ENCODE results near the gene STK24.

The STK24 gene

DNA sequence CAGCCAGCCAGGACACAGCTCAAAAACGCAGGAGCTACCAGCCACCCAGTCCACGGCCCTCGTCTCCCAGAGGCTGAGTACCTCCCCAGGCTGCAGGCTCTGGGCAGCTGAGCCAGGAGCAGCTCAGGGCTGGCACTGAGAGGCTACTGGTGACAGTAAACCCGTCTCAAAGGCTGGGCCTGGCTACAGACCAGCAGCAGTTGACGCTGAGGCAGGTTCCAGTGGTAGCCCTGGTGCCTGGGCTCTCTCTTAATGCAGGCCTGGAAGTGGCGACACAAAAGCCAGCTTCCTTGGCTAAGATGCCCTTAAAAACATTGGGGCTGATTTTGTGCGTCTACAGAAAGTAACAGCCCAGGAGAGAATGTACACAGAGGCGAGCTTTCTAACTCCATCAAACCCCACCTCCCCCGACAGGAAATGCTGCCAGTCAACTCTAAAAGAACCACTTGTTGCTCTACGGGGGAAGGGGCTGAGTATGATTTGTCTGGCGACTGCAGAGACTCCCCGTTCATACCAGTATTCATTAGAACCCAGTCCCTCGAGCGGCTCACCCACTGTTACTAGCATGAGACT, 126.3 kb downstream of the STK24 start:
- no peak for DNase-seq (ENCODE audit: low read depth)

DNA sequence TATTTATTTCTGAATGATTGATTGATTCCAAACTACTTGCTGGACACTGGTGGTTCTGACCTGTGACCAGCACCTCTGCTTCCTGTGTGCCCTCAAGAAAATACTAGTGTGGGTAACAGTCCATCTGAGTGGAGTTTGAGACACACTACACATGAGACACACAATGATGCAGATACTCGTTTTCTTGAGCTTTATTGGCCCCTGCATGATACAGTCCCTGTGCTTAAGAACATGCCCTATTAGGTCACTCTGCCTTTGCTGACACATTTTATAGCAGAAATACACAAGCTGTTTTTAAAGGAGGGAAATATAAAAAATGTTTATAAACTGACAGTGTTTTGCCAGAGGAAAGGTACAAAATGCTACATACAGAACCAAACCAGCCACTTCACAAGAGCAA, 126.9 kb downstream of the STK24 start:
- DNase-seq (ENCODE audit: low read depth): no peak

DNA sequence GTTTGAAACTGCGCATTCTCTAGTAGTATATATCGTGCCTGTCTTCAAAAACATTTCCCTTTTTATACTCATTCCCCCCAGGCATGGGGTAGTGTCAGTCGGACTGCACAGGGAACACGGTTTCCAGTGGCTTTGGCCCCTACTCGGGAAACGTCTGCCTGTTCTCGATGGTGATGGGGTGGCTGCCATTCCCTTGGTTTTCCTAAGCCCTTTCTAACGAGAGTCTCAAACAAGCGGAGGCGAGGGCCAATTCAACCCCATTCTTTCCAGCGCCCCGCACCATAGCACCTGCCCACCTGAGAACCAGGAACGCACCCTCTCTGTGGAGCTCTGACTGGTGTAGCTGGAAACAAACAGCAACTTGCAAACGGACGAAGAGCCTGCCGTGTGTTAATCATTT, 127.6 kb downstream of the STK24 start:
- DNase-seq (ENCODE audit: low read depth): no peak

DNA sequence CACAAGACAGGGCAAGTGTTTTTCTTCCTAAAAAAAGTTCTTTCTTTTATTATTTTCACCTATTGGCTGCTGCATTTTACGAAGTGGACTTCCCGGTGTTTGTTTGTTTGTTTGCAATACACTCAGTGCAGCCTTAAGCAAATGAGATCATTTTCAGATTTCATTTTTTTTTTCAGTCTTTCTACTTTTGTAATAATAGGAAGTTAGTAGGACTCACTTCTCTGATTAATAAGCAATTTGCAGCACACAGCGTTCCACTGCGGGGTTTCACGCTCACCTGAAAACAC, 128.3 kb downstream of the STK24 start:
- DNase-seq (ENCODE audit: low read depth): no peak

DNA sequence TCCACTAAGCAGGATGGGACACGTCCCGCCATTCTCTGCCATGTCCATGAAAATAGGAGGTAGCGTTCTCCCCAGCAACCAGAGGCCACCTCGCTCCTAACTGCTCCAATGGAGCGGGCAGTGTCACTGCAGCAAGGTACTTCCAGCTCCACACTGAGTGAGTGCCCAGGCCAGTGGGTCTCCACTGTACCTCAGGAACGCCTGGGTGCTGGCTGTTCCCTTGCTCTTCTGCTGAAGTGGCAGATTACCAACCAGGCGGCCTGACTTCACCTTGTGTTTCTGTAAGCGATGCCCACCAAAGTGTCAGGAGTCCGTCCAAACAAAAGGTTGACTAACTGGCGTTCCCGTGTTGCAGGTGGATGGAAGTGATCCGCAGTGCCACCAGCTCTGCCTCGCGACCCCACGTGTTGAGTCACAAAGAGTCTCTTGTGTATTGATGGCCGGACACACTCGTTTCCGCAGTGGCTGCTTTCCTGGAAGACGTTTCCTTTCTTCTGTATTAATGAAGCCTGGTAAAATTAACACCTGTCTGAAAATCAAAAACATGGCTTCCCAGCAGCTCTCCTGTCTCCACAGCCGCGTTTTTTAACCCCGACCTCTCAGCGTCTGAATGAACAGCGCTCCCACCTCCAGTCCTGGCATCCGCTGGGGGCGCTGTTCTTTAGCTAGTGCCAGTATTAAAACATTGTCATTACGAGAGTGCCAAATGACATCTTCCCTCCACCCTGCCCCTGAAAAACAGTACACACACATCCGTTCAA, 128.8 kb downstream of the STK24 start:
- DNase-seq (ENCODE audit: low read depth): no peak

DNA sequence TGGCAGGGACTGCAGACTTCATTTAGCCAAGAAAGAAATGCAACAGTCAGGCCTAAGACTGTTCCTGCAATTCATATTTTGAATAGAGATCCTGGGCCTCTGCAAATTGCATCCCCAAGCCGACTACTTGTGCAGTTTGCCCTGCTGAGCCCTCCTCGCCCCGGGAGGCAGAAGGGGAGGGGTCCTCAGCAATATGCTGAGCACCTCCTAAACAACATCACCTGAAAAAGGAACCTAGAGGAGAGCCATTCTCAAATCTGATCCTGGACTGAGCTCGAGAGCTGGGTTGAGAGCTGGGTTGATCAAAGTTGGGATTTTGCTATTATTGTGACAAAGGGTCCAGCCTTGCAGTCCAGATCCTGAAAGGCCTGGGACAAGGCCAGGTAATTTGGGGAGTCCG, 129.8 kb downstream of the STK24 start:
- DNase-seq (ENCODE audit: low read depth): no peak

DNA sequence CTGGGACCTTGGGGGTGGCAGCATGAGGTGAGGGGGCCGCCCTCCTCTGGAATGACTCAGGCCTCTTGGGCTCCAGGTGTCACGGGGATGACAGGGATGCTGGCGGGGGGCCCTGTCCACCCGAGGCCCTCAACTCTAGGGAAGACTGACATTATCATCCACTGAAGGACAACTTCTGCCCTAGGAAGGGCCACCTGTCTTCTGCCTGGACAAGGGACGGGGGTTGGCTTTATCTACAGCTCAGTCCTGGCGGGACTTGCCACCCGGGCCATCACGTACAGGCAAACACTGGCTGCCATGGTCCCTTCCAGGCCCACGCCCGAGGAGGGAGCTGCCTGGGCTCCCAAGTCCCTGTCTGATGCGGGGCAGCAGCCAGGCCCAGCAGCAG, 130.7 kb downstream of the STK24 start:
- no peak for DNase-seq (ENCODE audit: low read depth)

DNA sequence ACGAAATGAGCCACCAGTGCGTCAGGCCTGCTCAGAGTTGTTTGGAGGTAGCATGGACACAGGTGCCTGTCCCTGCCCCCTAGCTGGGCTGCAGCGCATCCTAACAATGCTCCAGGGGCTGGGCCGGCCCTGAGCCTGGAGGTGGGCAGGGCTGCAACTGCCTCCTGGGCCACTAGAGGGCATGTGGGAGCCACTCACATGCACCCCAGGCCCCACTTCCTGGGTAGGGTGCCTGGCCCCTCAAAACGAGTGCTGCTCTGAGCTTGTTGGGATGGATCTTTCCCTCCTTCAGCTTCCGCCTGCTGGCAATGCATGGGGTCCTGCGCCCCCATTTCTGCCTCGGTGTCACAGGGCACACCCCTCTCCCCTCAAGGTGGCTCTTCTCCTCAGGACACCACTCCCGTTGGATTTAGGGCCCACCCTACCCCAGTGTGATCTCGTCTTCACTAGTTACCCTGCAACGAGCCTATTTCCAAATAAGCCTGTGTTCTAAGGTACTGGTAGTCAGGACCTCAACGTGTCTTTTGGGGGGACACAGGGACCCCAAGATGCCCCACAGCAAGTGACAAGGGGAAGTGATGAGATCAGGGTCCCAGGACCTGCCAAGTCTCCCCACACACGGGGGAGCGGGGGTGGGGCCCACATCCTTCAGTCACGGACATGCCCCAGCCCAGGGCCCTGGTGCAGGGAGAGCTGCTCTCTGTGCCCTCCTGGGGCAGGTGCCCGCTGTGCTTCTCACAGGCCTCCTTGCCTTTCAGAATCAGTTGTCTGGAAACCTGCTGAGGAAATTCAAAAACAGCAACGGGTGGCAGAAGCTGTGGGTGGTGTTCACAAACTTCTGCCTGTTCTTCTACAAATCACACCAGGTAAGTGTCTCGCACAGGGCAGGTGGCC, 131.3 kb downstream of the STK24 start:
- DNase-seq (ENCODE audit: low read depth): no peak

DNA sequence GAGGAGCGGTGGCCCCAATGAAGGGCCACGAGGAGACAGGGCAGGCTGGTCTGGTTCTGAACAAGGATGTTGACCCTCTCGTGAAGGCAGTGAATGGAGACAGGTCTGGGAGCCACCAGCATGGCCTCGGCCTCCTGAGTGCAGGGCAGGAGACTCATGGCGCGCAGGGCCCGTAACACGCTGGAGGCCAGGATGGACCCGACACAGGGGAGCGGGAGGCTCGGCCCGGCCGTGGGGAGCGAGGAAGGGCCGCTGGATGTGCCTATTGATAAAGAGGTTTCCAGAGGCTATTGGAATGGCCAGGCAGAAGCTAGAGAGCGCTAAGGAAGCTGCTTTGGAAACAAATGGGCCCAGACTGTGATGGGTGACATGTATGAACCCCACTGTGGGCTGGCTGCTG, 132.5 kb downstream of the STK24 start:
- DNase-seq (ENCODE audit: low read depth): no peak

DNA sequence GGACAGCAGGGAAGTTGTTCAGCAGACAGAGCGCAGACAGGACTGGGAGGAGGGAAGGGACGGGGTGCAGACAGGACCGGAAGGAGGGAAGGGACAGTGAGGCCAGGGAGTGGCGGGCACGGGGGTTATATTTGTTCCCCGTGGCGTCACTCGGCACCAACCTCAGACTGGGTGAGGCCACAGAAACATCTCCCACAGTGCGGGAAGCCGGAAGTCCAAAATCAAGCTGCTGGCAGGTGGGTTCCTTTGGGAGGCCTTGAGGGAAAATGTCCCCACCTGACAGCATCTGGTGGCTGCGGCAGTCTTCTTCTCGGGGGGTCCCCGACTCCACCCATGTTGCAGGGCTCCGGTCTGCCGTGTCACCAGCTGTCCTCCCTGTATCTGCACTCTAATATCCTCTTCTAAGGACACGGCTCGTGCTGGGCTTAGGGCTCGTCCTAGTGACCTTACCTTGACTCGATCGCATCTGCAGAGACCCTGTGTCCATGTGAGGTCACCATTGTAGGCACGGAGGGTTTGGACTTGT, 133.0 kb downstream of the STK24 start:
- DNase-seq (ENCODE audit: low read depth): no peak

DNA sequence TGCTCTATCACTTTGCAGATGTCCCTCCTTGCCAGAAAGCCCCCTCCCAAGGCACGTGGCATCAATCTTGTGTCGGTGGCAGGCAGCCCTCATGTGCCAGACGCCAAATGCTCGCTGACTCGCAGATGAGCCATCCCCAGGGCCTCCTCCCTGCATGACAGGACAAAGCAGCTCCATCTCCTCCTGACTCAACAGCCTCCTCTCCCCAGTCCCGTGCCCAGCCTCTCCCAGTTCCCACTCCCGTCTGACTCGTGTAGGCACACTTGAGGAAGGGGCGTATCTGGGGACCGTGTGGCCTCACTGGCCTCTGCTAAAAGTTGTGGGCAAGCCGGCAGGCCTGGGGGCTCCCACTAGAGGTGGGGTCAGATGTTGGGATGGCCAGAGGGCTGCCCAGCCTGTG, 133.6 kb downstream of the STK24 start:
- no peak for DNase-seq (ENCODE audit: low read depth)

DNA sequence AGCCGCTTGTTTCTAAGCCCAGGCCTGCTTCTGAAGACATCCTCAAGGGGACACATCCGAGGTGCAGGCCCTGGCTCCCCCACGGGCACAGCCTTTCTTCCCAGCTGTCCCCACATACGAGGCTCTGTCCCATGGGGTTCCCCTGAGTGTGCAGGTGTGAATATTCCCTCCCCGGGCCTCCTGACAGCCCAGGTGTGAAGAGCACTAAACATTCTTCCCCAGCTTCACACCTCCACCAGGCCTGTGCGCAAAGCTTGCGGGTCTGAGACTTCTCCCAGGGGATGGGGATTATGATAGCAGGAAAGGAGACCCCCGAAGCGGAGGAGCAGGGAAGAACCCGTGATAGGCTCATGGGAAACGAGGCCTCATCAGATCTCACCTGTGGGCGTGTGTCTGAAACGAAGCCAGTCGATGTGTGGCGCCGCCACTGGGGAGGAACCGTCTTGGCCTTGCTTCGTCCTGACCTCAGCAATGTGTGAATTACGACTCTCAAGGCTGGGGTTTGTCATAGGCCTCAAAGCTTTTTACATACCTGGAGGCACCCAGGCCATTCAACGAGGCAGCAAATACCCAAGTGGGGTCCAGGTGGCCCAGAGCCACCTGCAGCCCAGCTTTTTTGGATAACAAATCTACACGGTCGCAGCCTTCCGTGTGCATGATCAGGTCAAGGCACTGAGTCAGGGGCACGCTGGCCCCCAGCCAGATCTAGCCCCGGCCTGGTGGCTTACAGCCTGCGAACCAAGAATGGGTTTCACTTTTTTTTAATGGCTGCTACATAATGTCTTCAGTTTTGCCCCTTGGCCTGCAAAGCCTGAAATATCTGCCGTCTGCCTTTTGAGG, 134.3 kb downstream of the STK24 start:
- no peak for DNase-seq (ENCODE audit: low read depth)

DNA sequence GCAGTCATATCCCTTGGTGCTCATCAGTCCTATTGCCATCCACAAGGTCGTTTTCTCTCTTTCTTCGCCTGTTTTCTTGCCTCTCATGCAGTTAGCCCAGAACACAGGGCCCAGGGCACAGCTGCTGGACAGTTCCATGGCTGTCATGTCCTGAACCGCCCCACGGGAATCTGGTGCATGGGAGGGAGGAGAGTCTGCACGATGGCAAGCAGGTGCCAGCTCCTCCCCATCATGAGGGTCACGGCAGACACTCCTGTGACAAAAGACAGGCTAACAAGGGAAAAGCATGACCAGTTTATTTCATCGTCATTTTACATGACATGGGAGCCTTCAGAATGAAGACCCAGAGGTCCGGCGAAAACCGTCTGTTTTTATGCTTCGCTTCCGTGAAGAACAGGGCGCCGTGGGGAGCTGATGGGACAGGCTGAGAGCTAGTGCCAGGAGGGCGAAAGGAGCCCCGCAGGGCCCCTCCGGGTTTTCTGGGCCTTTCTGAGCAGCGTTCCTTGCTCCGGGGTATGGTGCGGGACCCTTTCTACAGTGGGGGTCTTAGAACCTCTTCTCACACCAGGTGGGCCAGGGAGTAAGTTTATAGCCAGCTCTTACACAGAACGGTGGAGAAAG, 135.7 kb downstream of the STK24 start:
- no peak for DNase-seq (ENCODE audit: low read depth)

DNA sequence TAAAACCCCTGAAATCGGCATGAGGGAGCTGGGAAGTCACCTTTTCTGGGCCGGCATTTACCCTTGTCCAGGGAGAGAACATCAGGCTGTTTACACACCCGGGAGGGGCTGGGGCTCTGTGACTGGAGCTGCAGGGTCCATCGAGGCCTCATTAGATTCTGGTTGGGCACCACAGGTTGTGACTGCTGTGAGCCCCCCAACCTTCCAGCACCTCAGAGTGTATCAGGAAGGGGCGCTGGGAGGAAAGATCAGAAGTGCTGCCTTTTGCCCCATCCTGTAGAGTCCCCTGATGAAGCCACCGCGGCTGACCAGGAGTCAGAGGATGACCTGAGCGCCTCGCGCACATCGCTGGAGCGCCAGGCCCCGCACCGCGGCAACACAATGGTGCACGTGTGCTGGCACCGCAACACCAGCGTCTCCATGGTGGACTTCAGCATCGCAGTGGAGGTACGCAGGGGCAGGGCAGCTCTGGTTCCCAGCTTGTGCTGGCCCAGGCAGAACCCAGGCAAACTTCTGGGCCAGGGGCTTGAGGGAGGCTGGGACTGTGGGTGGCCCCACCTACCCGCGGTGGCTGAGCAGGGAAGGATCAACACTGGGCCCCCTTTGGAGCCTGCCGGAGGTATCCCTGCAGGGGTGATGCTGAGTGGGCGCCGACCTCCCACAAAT, 136.4 kb downstream of the STK24 start:
- DNase-seq (ENCODE audit: low read depth): no peak

DNA sequence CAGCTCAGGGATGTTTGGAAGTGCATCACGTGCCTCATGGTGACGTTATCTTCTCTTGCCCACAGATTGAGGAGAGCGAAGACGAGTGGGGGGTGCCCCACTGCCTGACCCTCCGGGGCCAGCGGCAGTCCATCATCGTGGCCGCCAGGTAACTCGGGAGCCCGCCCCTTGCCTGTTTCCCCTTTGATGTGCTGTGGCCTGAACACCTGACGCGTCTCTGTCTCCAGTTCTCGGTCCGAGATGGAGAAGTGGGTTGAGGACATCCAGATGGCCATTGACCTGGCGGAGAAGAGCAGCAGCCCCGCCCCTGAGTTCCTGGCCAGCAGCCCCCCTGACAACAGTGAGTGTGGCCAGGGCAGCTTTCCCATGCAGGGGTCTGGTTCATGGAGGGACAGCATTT, 137.0 kb downstream of the STK24 start:
- DNase-seq (ENCODE audit: low read depth): no peak

DNA sequence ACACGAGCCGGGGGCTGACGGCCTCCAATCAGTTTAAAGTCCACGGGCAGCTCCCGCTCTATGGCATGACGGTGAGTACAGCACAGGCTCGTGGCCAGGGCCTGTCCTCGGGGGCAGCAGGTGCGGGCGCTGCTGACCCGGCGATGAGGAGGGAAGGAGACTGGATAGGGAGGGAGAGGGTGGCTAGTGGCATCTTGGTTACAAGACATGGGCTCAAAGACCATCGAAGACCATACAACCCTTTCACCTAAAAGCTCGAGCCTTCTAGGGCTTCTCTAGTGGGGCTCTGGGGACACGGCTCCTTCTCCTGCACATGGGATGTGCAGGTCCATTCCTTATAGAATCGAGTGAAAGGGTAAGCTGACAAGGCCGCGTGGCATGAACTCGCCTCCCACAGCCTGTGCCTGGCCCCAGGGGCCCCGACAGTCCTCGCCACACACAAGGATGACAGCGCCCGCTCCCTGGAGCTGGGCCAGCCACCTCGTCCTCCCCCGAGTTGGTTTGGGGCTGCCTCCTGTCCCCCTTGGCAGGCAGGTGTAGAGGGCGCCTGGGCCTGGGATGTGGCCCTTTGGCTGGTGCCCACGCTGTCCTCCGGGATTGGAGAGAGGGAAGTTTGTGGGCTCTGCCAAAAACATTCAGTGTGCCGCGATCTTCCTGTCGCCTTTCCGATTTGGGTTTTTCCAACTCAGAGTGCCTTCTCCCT, 137.6 kb downstream of the STK24 start:
- no peak for DNase-seq (ENCODE audit: low read depth)

DNA sequence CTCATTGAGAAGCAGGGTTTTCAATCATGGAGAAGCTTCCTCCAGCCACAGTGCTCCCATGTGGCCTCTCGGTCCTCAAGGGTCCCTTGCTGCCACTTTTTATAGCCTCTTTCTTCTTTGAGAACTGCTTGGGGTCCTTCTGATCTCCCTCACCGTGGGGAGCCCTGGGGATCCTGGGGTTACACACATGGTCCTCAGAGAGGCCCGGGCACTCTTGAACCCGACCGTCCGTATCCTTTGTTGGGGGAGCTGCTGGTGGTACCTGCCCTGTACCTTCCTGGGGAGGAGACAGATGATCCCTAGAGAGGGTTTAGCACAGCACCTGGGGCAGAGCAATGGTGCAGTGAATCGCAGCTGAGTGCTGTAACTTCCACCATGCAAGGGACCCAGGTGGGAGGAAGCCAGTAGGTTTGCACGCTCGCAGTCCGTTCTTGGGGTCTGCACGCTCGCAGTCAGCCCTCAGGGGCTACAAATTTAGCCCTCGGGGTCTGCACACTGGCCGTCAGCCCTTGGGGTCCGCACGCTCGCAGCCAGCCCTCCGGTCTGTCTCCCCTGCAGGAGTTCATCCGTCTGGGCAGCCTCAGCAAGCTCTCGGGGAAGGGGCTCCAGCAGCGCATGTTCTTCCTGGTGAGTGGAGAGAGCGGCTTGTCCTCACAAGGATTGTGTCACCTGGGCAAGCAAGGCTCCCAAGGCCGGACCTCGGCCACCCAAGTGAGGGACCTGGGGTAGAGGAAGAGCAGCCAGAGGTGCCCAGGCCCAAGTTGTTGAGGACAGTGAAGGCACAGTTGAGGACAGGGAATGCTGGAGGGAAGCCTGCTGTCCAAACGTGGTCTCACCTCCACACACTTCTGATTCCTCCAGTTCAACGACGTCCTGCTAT, 138.4 kb downstream of the STK24 start:
- DNase-seq (ENCODE audit: low read depth): no peak

DNA sequence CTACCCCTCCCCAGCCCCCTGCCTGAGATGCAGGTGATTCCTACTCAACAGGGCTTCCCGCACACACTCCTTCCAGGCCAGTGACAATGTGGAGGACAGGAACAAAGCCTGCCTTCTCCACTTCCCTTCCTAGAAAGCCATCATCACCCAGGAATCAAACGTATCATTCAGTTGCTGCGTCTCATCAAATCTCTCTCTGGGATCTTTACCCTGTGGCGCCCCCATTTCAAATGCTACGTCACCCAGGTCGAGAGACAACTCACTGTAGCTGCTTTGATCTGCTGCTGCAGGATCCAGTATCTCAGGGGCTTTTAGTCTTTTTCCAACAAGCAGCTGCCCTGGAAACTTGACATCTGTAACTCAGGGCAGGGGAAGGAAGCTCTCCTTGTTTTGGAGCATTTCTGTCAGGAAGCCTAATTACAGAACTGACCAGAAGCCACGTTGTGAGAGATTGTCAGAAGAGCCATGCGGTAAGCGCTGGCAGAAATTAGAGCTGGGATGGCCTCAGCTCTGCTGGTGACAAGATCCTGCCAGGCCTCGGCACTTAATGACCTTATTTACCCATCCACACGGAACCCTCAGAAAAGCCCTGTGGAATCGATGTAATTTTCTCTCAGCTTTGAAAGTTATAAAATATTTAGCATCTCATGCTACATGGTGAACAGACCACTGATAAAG, 140.5 kb downstream of the STK24 start:
- no peak for DNase-seq (ENCODE audit: low read depth)

DNA sequence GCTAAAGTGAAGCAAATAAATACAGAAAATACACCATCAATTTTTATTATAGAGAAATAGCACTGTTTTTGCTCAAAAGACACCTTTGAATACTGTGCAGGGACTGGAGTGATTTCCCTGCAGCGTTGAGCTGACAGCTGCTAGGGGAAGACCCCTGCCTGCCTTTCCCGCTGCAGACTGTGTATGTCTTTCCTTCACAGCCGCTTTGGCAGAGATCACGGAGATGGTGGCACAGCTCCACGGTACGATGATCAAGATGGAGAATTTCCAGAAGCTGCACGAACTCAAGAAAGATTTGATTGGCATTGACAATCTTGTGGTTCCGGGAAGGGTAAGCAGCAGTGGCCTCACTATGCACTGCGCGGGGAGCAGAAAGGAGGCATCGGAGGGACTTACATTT, 141.5 kb downstream of the STK24 start:
- DNase-seq (ENCODE audit: low read depth): no peak

Measured in non-pigmented ciliary epithelial cell (primary cell).